AG04450 (cell line): ENCODE measurements around the gene PDZRN4. TPM values are rescaled to one million over a fixed set of nuclear protein-coding genes. Genes with fewer than 3 reads are reported as not detected.

Experiments
- CTCF ChIA-PET: fragments of 300-600, 350-600 bp; formaldehyde crosslinking; extraction: SDS; loops from one replicate; lab custom pipeline; 2022; ENCODE audit warnings: antibody characterized with exemption, inconsistent platforms; lab: Charles Lee
- POLR2A ChIA-PET: fragments of 350-600 bp; formaldehyde crosslinking; extraction: SDS; loops from one replicate; lab custom pipeline; 2021; ENCODE audit warnings: antibody characterized with exemption, inconsistent platforms; lab: Yijun Ruan, JAX
- DNase-seq: peaks from one replicate; pipeline ENCODE4 v3.0.0-alpha.2; 2011; ENCODE audit warnings: low read depth, low spot score
- H3K27ac ChIP-seq: one replicate; pipeline ENCODE4 v1.5.1; 2012; ENCODE audit warnings: low read depth, low read length, control low read depth
- H3K27me3 ChIP-seq: one replicate; pipeline ENCODE4 v1.6.0; 2012; ENCODE audit warnings: low read length; ENCODE audit not compliant: control insufficient read depth, insufficient read depth
- H3K4me3 ChIP-seq: 2 replicates; pipeline ENCODE4 v1.5.1; 2011; ENCODE audit warnings: mild to moderate bottlenecking, low read depth, low read length, control low read depth
- H3K9me3 ChIP-seq: 2 replicates; pipeline ENCODE4 v1.5.1; 2012; ENCODE audit warnings: low read length; ENCODE audit not compliant: control insufficient read depth, insufficient read depth
- polyA plus RNA-seq: library from polyadenylated mRNA; depleted of rRNA; stranded (reverse); fragments of >200 nt; gene quantifications from 2 replicates; pipeline ENCODE4 v1.2.3, GENCODE V29; 2011
- TF ChIP-seq, protein P1 (sequence below): IDR thresholded peaks from 2 replicates; pipeline ENCODE4 v1.5.1; 2011; ENCODE audit warnings: low read depth, low read length, control low read depth, inconsistent platforms

The PDZRN4 gene
- polyA plus RNA-seq, 1 experiment, result not detected

DNA sequence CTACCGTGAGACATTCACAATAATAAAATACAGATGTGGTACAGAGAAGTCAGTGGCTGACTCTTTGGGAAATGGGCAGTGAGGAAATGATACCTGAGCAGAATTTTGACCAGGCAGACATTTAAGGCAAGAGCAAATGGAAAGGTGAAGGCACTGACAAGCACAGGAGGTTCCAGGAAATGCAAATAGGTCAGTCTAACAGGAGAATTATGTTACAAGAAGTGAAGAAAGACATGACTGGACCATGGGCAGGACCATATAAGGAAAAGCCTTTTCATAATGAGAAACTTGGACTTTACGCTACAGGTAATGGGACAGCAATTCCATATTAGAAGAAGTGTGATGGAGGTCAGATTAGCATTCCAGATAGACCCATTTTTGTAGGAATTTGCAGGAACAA is 338.9 kb downstream of the PDZRN4 start:
- ChIA-PET CTCF (no interaction called here), POLR2A (no interaction called here)
- H3K9me3 ChIP-seq, result no peaks in the 10 kb centered on the region
- no peak for DNase-seq
- TF ChIP-seq, protein P1, sequence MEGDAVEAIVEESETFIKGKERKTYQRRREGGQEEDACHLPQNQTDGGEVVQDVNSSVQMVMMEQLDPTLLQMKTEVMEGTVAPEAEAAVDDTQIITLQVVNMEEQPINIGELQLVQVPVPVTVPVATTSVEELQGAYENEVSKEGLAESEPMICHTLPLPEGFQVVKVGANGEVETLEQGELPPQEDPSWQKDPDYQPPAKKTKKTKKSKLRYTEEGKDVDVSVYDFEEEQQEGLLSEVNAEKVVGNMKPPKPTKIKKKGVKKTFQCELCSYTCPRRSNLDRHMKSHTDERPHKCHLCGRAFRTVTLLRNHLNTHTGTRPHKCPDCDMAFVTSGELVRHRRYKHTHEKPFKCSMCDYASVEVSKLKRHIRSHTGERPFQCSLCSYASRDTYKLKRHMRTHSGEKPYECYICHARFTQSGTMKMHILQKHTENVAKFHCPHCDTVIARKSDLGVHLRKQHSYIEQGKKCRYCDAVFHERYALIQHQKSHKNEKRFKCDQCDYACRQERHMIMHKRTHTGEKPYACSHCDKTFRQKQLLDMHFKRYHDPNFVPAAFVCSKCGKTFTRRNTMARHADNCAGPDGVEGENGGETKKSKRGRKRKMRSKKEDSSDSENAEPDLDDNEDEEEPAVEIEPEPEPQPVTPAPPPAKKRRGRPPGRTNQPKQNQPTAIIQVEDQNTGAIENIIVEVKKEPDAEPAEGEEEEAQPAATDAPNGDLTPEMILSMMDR, result no peak
- H3K27me3 ChIP-seq, result no peaks in the 10 kb centered on the region
- H3K4me3 ChIP-seq, result no peak overlapping the region
- H3K27ac ChIP-seq, result no peak overlapping the region

DNA sequence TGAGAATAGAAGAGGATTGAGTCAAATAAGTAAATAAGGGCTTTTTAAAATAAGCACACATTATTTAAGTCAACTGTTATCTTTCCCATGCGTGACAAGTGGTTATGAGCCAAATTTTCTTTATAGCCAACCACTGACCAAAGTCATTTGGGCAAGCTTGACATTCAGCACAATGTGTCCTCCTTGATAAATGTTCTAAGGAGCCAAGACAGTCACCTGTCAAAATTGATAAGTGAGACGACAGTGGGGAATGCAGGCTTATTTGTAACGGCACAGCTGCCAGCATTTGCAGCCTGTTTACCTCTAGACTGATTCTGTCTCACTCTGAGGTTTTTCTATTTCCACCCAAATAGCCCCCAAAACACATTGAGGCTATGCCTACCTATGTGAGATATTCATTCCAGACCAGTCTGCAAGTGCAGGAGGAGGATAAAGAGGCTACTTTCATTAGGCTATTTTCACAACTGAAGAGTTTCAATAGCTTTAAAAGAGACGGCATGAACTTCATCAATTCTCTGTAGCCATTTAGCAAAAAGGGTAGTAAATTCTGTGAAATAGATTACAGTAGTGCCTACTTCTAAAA is 339.5 kb downstream of the PDZRN4 start:
- ChIA-PET CTCF (no interaction called here), POLR2A (no interaction called here)
- DNase-seq, result no peak

DNA sequence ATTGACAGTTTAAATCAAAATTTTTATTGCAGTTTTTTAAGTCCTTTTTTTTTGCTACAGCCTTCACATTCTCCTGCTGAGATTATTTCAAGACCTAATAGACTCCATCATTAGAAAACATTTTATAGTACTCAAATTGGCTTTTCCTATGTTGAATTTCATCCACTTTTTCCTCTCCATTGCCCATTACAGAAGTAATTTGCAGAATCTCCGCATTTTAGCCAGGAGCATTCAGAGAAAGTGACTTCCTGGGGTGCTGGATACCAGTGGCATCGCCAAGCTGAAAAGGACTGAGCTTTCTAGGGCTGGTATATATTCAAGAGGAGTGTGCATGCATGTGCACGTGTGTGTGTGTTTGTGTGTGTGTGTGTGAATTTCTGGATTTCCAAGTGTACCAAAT is 340.8 kb downstream of the PDZRN4 start:
- ChIA-PET POLR2A (no interaction called here), CTCF (no interaction called here)
- TF ChIP-seq, protein P1, result no peak
- Histone ChIP-seq H3K9me3 (no peaks in the 10 kb centered on the region), H3K4me3 (no peak overlapping the region), H3K27me3 (no peaks in the 10 kb centered on the region), H3K27ac (no peak overlapping the region)
- DNase-seq, result no peak

More for the DNA sequence above, 339.5 kb downstream of the PDZRN4 start:
- no peaks in the 10 kb centered on the region for H3K9me3 ChIP-seq
- TF ChIP-seq, protein P1, result no peak
- H3K27ac ChIP-seq, result no peak overlapping the region
- no peak overlapping the region for H3K4me3 ChIP-seq
- H3K27me3 ChIP-seq, result no peaks in the 10 kb centered on the region

GRCh38 chr12:41530441-41530840 is 342.3 kb downstream of the PDZRN4 start:
- CTCF ChIA-PET, result no interaction called here
- H3K4me3 ChIP-seq, result no peak overlapping the region
- H3K9me3 ChIP-seq, result no peaks in the 10 kb centered on the region
- POLR2A ChIA-PET, result no interaction called here
- no peak overlapping the region for H3K27ac ChIP-seq
- DNase-seq, result no peak
- TF ChIP-seq, protein P1, result no peak
- H3K27me3 ChIP-seq, result no peaks in the 10 kb centered on the region

- CTCF ChIA-PET, result no interaction called here
- TF ChIP-seq, protein P1, result no peak
- Histone ChIP-seq H3K4me3 (no peak overlapping the region), H3K27ac (no peak overlapping the region), H3K9me3 (no peaks in the 10 kb centered on the region), H3K27me3 (no peaks in the 10 kb centered on the region)
- POLR2A ChIA-PET, result no interaction called here
- DNase-seq, result no peak
Observed at GRCh38 chr12:41531147-41531829, 343.2 kb downstream of the PDZRN4 start.
